Natural killer cell (primary cell): ENCODE data around the gene CAPZA1. TPM values are rescaled to one million over a fixed set of nuclear protein-coding genes. Genes with fewer than 3 reads are reported as not detected.

Experiments
- ATAC-seq, 3 donors: fragments of 150-1000 bp in 2 of 3; fragments of 200-7000 bp in 1 of 3; cut with Tn5 transposase; 1 replicate in 1 of 3; 2 replicates in 2 of 3; pipeline ENCODE4 v1.10.0; 2021; ENCODE audit warnings: mild to moderate bottlenecking in 2 of 3, moderate library complexity in 2 of 3
- DNase-seq, 2 donors: peaks; one replicate each; pipeline versions ENCODE4 v3.0.0 to v3.0.0-alpha.2; 2013 to 2021; ENCODE audit warnings: mixed read lengths in 1 of 2
- H3K27ac ChIP-seq: one replicate; pipeline ENCODE4 v1.5.1; 2013; ENCODE audit warnings: mild to moderate bottlenecking, low read length
- H3K27me3 ChIP-seq: one replicate; pipeline ENCODE4 v1.6.1; 2013; ENCODE audit warnings: low read length; ENCODE audit not compliant: control insufficient read depth, insufficient read depth
- H3K36me3 ChIP-seq: one replicate; pipeline ENCODE4 v1.6.1; 2013; ENCODE audit warnings: low read length; ENCODE audit not compliant: control insufficient read depth, insufficient read depth
- H3K4me1 ChIP-seq: one replicate; pipeline ENCODE4 v1.6.1; 2013; ENCODE audit warnings: low read length; ENCODE audit not compliant: control insufficient read depth, insufficient read depth
- H3K4me3 ChIP-seq: one replicate; pipeline ENCODE4 v1.5.1; 2013; ENCODE audit warnings: low read length
- H3K9me3 ChIP-seq: one replicate; pipeline ENCODE4 v1.6.1; 2013; ENCODE audit warnings: low read length; ENCODE audit not compliant: control insufficient read depth, insufficient read depth
- H3K27ac Mint-ChIP-seq, 2 donors: one replicate each; pipeline ENCODE4 v1.8.0; 2022; ENCODE audit warnings: mild to moderate bottlenecking in 2 of 2, mixed read lengths in 2 of 2, moderate library complexity in 1 of 2
- H3K27me3 Mint-ChIP-seq, 2 donors: one replicate each; pipeline ENCODE4 v1.8.0; 2022; ENCODE audit warnings: low read depth in 2 of 2, mixed read lengths in 2 of 2
- H3K36me3 Mint-ChIP-seq: one replicate; pipeline ENCODE4 v1.8.0; 2022; ENCODE audit warnings: mixed read lengths
- H3K4me1 Mint-ChIP-seq, 2 donors: one replicate each; pipeline ENCODE4 v1.8.0; 2022; ENCODE audit warnings: mixed read lengths in 2 of 2
- H3K4me3 Mint-ChIP-seq: one replicate; pipeline ENCODE4 v1.8.0; 2022; ENCODE audit warnings: mild to moderate bottlenecking, moderate library complexity, mixed read lengths
- H3K9me3 Mint-ChIP-seq, 2 donors: one replicate each; pipeline ENCODE4 v1.8.0; 2022; ENCODE audit warnings: mixed read lengths in 2 of 2
- WGBS: methylation state at CpG from one replicate; pipeline ENCODE4 v1.1.7; 2013; ENCODE audit warnings: missing lambda C conversion rate; ENCODE audit not compliant: insufficient coverage; 5-methylcytosine and 5-hydroxymethylcytosine counted together
- intact Hi-C: fragments of 100-400 bp; cut with micrococcal nuclease; formaldehyde crosslinking; loops from one replicate; pipeline ENCODE4 v1.14.2; 2022
- total RNA-seq, 4 donors: library from RNA; stranded (reverse); fragments of 120-200 nt in 1 of 4; gene quantifications; one replicate each; pipeline versions ENCODE4 v1.2.3 to v1.2.4, GENCODE V29; 2013 to 2022
- TF ChIP-seq, protein P1 (sequence below): fragments of 200-600 bp; IDR thresholded peaks from one replicate; pipeline ENCODE4 v1.8.0; 2022; ENCODE audit warnings: antibody characterized with exemption

Gene CAPZA1
- total RNA-seq, 3 donors from 2014 or later (not counting 1 experiment from before 2014, with no cell fraction given), result 231 to 244 (median 233) TPM

DNA sequence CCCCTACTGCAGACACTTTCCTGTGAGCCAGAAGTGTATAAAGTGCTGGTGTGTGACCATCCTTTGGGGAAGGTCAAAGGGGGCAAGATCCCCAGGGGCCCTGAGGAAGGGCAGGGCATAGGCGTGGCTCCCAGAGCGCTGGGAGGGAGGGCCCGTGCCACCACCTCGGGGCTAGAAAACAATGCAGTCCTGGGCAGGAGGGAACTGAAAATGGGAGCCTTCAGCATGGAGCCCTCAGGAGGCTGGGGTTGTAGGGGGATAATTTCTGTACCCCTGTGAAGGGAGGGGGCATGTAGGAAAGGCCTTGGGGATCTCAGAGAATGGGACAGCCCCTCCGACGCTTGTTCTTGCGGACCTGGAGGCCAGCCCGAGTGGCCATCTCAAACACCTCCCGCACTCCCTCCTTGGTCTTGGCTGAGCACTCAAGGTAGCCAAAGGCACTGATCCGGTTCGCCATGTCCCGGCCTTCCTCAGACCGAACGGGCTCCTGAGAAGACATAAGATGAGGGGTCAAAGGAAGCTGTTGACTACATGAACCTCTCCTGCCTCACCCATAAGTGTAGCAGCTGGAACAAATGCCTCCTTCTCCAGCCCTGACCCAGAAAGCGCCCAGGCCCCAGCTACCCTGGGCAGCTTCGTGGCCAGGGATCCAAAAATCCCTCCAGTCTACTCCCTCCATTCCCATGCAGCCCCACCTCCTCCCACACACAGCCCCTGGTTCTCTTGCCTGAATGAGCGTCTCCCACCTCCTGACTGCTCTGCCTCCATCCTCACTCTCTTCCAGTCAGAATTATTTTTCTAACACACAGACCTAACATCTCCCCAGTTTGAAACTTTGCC, 81.8 kb downstream of the CAPZA1 start:
- Histone ChIP-seq H3K27ac (peak overlapping the region; percentile 94), H3K4me3 (no peak overlapping the region), H3K4me1 (peaks cover 88% of the 10 kb centered on the region), H3K9me3 (no peaks in the 10 kb centered on the region), H3K27me3 (no peaks in the 10 kb centered on the region), H3K36me3 (peaks cover 40% of the 10 kb centered on the region)
- H3K4me1 Mint-ChIP-seq, result peaks cover 78 to 82% of the 10 kb centered on the region in 2 donors
- TF ChIP-seq, protein P1, sequence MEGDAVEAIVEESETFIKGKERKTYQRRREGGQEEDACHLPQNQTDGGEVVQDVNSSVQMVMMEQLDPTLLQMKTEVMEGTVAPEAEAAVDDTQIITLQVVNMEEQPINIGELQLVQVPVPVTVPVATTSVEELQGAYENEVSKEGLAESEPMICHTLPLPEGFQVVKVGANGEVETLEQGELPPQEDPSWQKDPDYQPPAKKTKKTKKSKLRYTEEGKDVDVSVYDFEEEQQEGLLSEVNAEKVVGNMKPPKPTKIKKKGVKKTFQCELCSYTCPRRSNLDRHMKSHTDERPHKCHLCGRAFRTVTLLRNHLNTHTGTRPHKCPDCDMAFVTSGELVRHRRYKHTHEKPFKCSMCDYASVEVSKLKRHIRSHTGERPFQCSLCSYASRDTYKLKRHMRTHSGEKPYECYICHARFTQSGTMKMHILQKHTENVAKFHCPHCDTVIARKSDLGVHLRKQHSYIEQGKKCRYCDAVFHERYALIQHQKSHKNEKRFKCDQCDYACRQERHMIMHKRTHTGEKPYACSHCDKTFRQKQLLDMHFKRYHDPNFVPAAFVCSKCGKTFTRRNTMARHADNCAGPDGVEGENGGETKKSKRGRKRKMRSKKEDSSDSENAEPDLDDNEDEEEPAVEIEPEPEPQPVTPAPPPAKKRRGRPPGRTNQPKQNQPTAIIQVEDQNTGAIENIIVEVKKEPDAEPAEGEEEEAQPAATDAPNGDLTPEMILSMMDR, result no peak
- H3K9me3 Mint-ChIP-seq, result no peaks in the 10 kb centered on the region
- peak overlapping the region; percentile 62 for H3K4me3 Mint-ChIP-seq
- no peak for DNase-seq
- intact Hi-C loops, result loop anchor here (1.0 to 2.0 kb wide), 2 partner anchors 13 to 83 kb away; partner anchors contain the start of gene PPM1J
- no peak for ATAC-seq
- 85% methylated on average over 17 of the region's 17 CpGs for WGBS
- H3K27ac Mint-ChIP-seq, result peak overlapping the region; percentile 90 to 93
- H3K27me3 Mint-ChIP-seq, result no peaks in the 10 kb centered on the region
- H3K36me3 Mint-ChIP-seq, result no peaks in the 10 kb centered on the region

DNA sequence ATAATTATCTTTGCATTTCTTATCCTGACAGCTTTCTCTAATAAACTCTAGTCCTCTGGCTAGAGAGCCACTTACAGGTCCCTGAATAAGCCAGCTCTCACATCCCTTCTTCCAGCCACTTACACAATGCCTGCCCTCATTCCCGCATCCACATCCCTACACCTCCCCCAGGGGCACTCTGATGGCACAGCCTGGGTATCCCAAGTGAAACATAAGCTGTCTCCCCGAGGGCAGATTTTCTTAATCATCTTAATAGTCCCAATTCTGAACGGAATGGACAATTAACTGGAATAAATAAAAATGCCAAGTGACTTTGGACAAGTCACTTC, 82.4 kb downstream of the CAPZA1 start:
- H3K4me1 Mint-ChIP-seq, result peaks cover 72 to 78% of the 10 kb centered on the region in 2 donors

DNA sequence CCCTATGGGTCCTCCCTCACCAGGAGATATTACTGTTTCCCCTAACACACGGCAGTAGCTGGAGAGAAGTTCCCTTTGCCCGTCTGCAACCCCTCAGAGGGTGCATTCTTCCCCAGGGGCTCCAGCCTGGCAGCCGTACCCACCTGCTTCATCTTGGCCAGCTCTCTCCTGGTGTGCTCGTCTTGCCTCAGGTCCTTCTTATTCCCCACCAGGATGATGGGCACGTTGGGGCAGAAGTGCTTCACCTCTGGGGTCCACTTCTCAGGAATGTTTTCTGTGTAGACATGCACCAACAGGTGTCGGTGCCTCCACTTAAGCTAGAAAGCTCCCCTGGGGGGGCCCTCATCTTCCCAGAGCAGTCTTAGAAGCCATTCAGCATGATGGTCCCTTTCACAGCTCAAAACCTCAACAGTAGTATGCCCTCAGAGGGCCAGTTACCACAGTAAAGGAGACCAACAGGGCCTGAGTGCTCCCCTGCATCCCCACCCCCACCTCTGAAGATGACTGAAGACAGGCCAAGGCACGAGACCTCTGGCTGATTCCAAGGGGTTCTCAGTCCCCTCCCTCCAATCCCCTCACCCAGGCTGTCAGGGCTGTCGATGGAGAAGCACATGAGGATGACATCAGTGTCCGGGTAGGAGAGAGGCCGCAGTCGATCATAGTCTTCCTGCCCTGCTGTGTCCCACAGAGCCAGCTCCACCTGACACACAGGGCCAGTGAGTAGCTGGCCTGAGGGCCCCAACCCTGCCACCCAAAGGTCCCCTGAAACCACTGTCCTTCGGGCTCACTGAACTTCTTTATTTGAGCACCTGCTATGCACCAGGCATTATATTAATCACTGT, 83.0 kb downstream of the CAPZA1 start:
- no peak overlapping the region for H3K27ac ChIP-seq
- Mint-ChIP-seq H3K4me3 (peak overlapping the region; percentile 62), H3K27ac (peak overlapping the region; percentile 90 to 93), H3K27me3 (no peaks in the 10 kb centered on the region), H3K9me3 (no peaks in the 10 kb centered on the region), H3K4me1 (peaks cover 69 to 81% of the 10 kb centered on the region in 2 donors), H3K36me3 (no peaks in the 10 kb centered on the region)
- no peaks in the 10 kb centered on the region for H3K27me3 ChIP-seq
- no peaks in the 10 kb centered on the region for H3K9me3 ChIP-seq
- TF ChIP-seq, protein P1, result no peak
- WGBS, result 89% methylated on average over 12 of the region's 12 CpGs
- no peak for ATAC-seq
- DNase-seq, result no peak
- H3K4me3 ChIP-seq, result no peak overlapping the region
- peaks cover 39% of the 10 kb centered on the region for H3K36me3 ChIP-seq
- intact Hi-C loops, result no loop called here
- H3K4me1 ChIP-seq, result peaks cover 86% of the 10 kb centered on the region

More for the DNA sequence above, 82.4 kb downstream of the CAPZA1 start:
- ATAC-seq (no peak), DNase-seq (no peak)
- peak overlapping the region; percentile 62 for H3K4me3 Mint-ChIP-seq
- no peaks in the 10 kb centered on the region for H3K27me3 ChIP-seq
- no peaks in the 10 kb centered on the region for H3K9me3 ChIP-seq
- peak overlapping the region; percentile 90 to 93 for H3K27ac Mint-ChIP-seq
- H3K4me1 ChIP-seq, result peaks cover 85% of the 10 kb centered on the region
- H3K27me3 Mint-ChIP-seq, result no peaks in the 10 kb centered on the region
- TF ChIP-seq, protein P1, result no peak
- no peaks in the 10 kb centered on the region for H3K36me3 Mint-ChIP-seq
- peaks cover 39% of the 10 kb centered on the region for H3K36me3 ChIP-seq
- H3K27ac ChIP-seq, result peak overlapping the region; percentile 94
- intact Hi-C loops, result no loop called here
- H3K9me3 Mint-ChIP-seq, result no peaks in the 10 kb centered on the region
- H3K4me3 ChIP-seq, result no peak overlapping the region
- 96% methylated on average over 3 of the region's 3 CpGs for WGBS
